ENCODE data around the gene C16orf46. TPM values are rescaled to one million over a fixed set of nuclear protein-coding genes. Genes with fewer than 3 reads are reported as not detected.

C16orf46 gene
- total and polyA plus RNA-seq, 2 of the 13 experiments (the other 11 are each of a cell fraction or from before 2014, with no cell fraction given), result 0.38 to 0.55 TPM

- TF ChIP-seq ZHX2 (IDR thresholded peaks at IDR 0.05; ENCODE audit: low read depth), result peak; percentile 59; the same call in 1 of the 2 replicates
- TF ChIP-seq ZHX2 (CRISPR knock-in tag; IDR thresholded peaks at IDR 0.05; ENCODE audit: borderline replicate concordance), result 0 out of 2 replicates have a peak, but pooled peaks have one; percentile 46
- TF ChIP-seq ZNF33B (CRISPR knock-in tag; IDR thresholded peaks at IDR 0.05), result peak; percentile 67; the same call in 1 of the 2 replicates
- no peak for TF ChIP-seq NFE2L2 (IDR thresholded peaks at IDR 0.05; ENCODE audit: low read length)
- TF ChIP-seq RORA (CRISPR knock-in tag; IDR thresholded peaks at IDR 0.05), result no peak
- TF ChIP-seq CERS6 (CRISPR knock-in tag; IDR thresholded peaks at IDR 0.05), result 0 out of 2 replicates have a peak, but pooled peaks have one; percentile 22
- TF ChIP-seq FOXA3 (CRISPR knock-in tag; IDR thresholded peaks at IDR 0.05), result peak; percentile 65; the same call in 1 of the 2 replicates
- TF ChIP-seq ZBTB10 (CRISPR knock-in tag; IDR thresholded peaks at IDR 0.05; ENCODE audit: borderline replicate concordance), result peak; percentile 62; the same call in 1 of the 2 replicates
- no peak for TF ChIP-seq SUZ12 (IDR thresholded peaks at IDR 0.05; ENCODE audit: low read depth, low read length)
- TF ChIP-seq SMAD1 (CRISPR knock-in tag; IDR thresholded peaks at IDR 0.05; ENCODE audit: borderline replicate concordance, low read depth), result peak; percentile 98
- no peak for TF ChIP-seq MAFF (IDR thresholded peaks at IDR 0.05; ENCODE audit: low read depth, low read length)
- peak; percentile 57; the same call in 1 of the 2 replicates for TF ChIP-seq EED (CRISPR knock-in tag; IDR thresholded peaks at IDR 0.05)
- TF ChIP-seq ZNF83 (CRISPR knock-in tag; IDR thresholded peaks at IDR 0.05; ENCODE audit: borderline replicate concordance), result 0 out of 2 replicates have a peak, but pooled peaks have one; percentile 30
- peak; percentile 41 for TF ChIP-seq RXRB (CRISPR knock-in tag; IDR thresholded peaks at IDR 0.05; ENCODE audit: borderline replicate concordance)
- peak; percentile 96 for TF ChIP-seq SIN3A (IDR thresholded peaks at IDR 0.05; ENCODE audit: borderline replicate concordance, low read depth, low read length)
- no peak for TF ChIP-seq ZNF24 (IDR thresholded peaks at IDR 0.05)
- no peak for TF ChIP-seq REL (CRISPR knock-in tag; conservative IDR thresholded peaks at IDR 0.05)
- peak; percentile 60; the same call in 1 of the 2 replicates for TF ChIP-seq ZNF768 (CRISPR knock-in tag; IDR thresholded peaks at IDR 0.05)
- peak; percentile 97 for TF ChIP-seq CREM (IDR thresholded peaks at IDR 0.05)
- peak; percentile 67 for TF ChIP-seq CREM (CRISPR knock-in tag; IDR thresholded peaks at IDR 0.05)
Observed at GRCh38 chr16:81077076-81077940, at the start of gene C16orf46 (continued).

Measured in HepG2 (cell line).